Measurements from ENCODE around the gene NANOS3.

GRCh38 chr19:13908674-13909073 lies 31.7 kb downstream of the NANOS3 start:
- TF ChIP-seq NFIC (IDR thresholded peaks at IDR 0.05; ENCODE audit: low read length) (no peak), POLR2A (IDR thresholded peaks at IDR 0.05; ENCODE audit: insufficient read depth in 1 of 2, low read depth in 2 of 2, low read length in 2 of 2) (no peak), CTCF (CRISPR knock-in tag; IDR thresholded peaks at IDR 0.05) (no peak), ZNF468 (CRISPR knock-in tag; IDR thresholded peaks at IDR 0.05) (no peak), ZNF605 (CRISPR knock-in tag; IDR thresholded peaks at IDR 0.05) (no peak), ZNF780A (CRISPR knock-in tag; IDR thresholded peaks at IDR 0.05) (no peak), SSRP1 (CRISPR knock-in tag; IDR thresholded peaks at IDR 0.05) (no peak), POLR2AphosphoS5 (IDR thresholded peaks at IDR 0.05; ENCODE audit: low read depth, low read length) (no peak), CBFB (CRISPR knock-in tag; IDR thresholded peaks at IDR 0.05) (no peak), XBP1 (CRISPR knock-in tag; IDR thresholded peaks at IDR 0.05) (no peak), EEA1 (CRISPR knock-in tag; IDR thresholded peaks at IDR 0.05; ENCODE audit: borderline replicate concordance) (no peak), SP1 (IDR thresholded peaks at IDR 0.05) (no peak), SP1 (CRISPR knock-in tag; IDR thresholded peaks at IDR 0.05) (no peak)
- TF ChIP-seq, protein P1, sequence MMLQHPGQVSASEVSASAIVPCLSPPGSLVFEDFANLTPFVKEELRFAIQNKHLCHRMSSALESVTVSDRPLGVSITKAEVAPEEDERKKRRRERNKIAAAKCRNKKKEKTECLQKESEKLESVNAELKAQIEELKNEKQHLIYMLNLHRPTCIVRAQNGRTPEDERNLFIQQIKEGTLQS (CRISPR knock-in tag; IDR thresholded peaks at IDR 0.05): no peak

Data from HepG2 (cell line).